Brain microvascular endothelial cell (primary cell): ENCODE measurements around the gene SLITRK3.

ENCODE experiments used
- DNase-seq: peaks from one replicate; pipeline ENCODE4 v3.0.0-alpha.2; 2020
- H3K27ac ChIP-seq: fragments of 250-450 bp; sonication (Bioruptor Pico); 2 replicates; pipeline ENCODE4 v1.5.1; 2020; ENCODE audit warnings: mild to moderate bottlenecking, moderate library complexity
- H3K27me3 ChIP-seq: fragments of 250-450 bp; sonication (Bioruptor Pico); replicated peaks from 2 replicates; pipeline ENCODE4 v1.5.1; 2020; ENCODE audit warnings: mild to moderate bottlenecking
- H3K36me3 ChIP-seq: fragments of 250-450 bp; sonication (Bioruptor Pico); replicated peaks from 2 replicates; pipeline ENCODE4 v1.5.1; 2020; ENCODE audit warnings: mild to moderate bottlenecking
- H3K4me3 ChIP-seq: 2 replicates; pipeline ENCODE4 v1.5.1; 2011; ENCODE audit warnings: low read depth, mild to moderate bottlenecking, control low read depth, low read length, moderate library complexity
- CTCF ChIP-seq: IDR thresholded peaks from 2 replicates; pipeline ENCODE4 v1.5.1; 2011; ENCODE audit warnings: low read depth, mild to moderate bottlenecking, moderate library complexity, low read length, control low read depth, inconsistent platforms; ENCODE audit errors: missing control alignments
- in situ Hi-C: cut with HindIII; loops from 2 replicates; pipeline ENCODE4 v1.10.0; 2017; ENCODE audit warnings: low sequenced_read_pairs, low pct_ligation_motif_present

SLITRK3 gene

GRCh38 chr3:165185707-165186327 lies 10.4 kb downstream of the SLITRK3 start:
- Histone ChIP-seq H3K4me3 (no peak overlapping the region), H3K27me3 (no peaks in the 10 kb centered on the region), H3K36me3 (no peaks in the 10 kb centered on the region), H3K27ac (no peak overlapping the region)
- in situ Hi-C loops: no loop called here
- peak; percentile 42 for DNase-seq
- TF ChIP-seq CTCF: peak; percentile 84

GRCh38 chr3:165181556-165181955 lies 14.6 kb downstream of the SLITRK3 start:
- Histone ChIP-seq H3K27me3 (no peaks in the 10 kb centered on the region), H3K27ac (no peak overlapping the region), H3K4me3 (no peak overlapping the region), H3K36me3 (no peaks in the 10 kb centered on the region)
- TF ChIP-seq CTCF: no peak
- in situ Hi-C loops: no loop called here
- no peak for DNase-seq

DNA sequence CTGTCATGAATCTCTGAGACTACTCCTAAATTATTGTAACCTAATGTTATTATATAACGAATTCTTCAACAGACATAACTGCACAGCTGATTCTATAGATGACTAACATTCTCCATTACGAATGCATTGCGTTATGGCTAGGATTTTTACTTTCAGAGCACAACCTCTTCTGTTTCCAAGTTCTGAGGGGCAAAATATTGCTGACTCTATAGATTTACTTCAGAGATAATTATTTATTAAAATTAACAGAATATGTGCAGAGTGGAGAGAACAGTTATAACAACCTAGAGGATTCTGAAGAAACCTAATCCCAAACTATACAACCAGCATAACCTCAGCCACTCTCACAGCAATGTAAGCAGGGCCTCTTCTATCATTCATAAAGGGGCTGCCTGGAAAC lies 25.9 kb downstream of the SLITRK3 start:
- Histone ChIP-seq H3K4me3 (no peak overlapping the region), H3K36me3 (no peaks in the 10 kb centered on the region), H3K27me3 (no peaks in the 10 kb centered on the region), H3K27ac (no peak overlapping the region)
- in situ Hi-C loops: no loop called here
- no peak for TF ChIP-seq CTCF
- DNase-seq: no peak

DNA sequence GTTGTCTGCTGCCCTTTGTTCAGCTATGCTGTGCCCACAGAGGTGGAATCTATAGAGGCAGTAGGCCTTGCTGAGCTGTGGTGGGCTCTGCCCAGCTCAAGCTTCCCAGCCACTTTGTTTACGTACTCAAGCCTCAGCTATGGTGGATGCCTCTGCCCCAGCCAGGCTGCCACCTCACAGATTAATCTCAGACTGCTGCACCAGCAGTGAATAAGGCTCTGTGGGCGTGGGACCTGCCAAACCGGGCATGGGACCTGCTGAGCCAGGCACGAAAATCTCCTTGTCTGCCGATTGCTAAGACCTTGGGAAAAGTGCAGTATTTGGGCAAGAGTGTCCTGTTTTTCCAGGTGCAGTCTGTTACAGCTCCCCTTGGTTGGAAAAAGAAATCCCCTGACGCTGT lies 26.8 kb downstream of the SLITRK3 start:
- Histone ChIP-seq H3K27me3 (no peaks in the 10 kb centered on the region), H3K27ac (no peak overlapping the region), H3K36me3 (no peaks in the 10 kb centered on the region), H3K4me3 (no peak overlapping the region)
- no peak for DNase-seq
- TF ChIP-seq CTCF: no peak
- in situ Hi-C loops: no loop called here

- no peaks in the 10 kb centered on the region for H3K27me3 ChIP-seq
- in situ Hi-C loops: no loop called here
- TF ChIP-seq CTCF: no peak
- no peak overlapping the region for H3K4me3 ChIP-seq
- DNase-seq: no peak
- H3K27ac ChIP-seq: no peak overlapping the region
- H3K36me3 ChIP-seq: no peaks in the 10 kb centered on the region
These were observed 33.3 kb downstream of the SLITRK3 start for GRCh38 chr3:165162883-165163282.
